ENCODE data around the gene HSPA1B. TPM values are rescaled to one million over a fixed set of nuclear protein-coding genes. Genes with fewer than 3 reads are reported as not detected.

Gene HSPA1B
- total and polyA plus RNA-seq, 7 donors, result 19.4 to 721 (median 199) TPM

DNA sequence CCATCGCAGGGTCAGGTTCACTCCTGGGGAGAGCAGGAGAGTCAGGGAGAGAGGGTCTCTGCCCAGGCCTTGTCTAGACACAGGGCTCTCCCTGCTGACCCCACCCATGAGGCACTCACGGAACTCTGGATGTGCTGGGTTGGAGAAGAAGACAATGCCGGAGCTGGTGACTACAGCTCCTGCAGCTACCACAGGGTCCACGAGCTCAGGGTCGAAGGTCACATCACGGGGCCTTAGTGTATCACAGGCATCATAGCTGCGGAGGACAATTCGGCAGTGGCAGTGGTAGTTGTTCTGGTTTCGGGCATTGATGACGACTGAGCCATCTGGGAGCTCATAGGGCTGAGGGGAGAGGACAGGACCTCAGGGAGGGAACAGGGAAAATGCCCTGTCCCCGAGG, 32.4 kb downstream of the HSPA1B start:
- Histone ChIP-seq H3K9me3 (no peaks in the 10 kb centered on the region), H3K36me3 (ENCODE audit: insufficient read depth in 1 of 2, low read depth in 1 of 2) (peaks cover 5 to 46% of the 10 kb centered on the region in 2 donors), H3K27me3 (ENCODE audit: insufficient read depth in 3 of 3, low read length in 2 of 3) (no peaks in the 10 kb centered on the region), H3K27ac (no peak overlapping the region), H3K4me1 (peaks cover 9% of the 10 kb centered on the region), H3K4me3 (no peak overlapping the region)
- TF ChIP-seq CTCF (IDR thresholded peaks at IDR 0.05), result no peak
- 85 to 91% (median 90%) methylated on average over 11 of the region's 11 CpGs for WGBS, 3 donors
- ATAC-seq (no peak), DNase-seq (no peak)
- intact Hi-C loops (cut with DNase I), result loop anchor here (10.0 kb wide), 2 partner anchors 85 to 175 kb away; partner anchors contain the start of genes LY6G5C (in 1 of the 2) and VWA7 (in 1 of the 2)

GRCh38 chr6:31860349-31860748, 32.8 kb downstream of the HSPA1B start:
- DNase-seq (no peak), ATAC-seq (no peak)
- H3K9me3 ChIP-seq, result no peaks in the 10 kb centered on the region
- TF ChIP-seq CTCF (IDR thresholded peaks at IDR 0.05), result no peak
- H3K36me3 ChIP-seq (ENCODE audit: insufficient read depth in 1 of 2, low read depth in 1 of 2), result peaks cover 5 to 46% of the 10 kb centered on the region in 2 donors
- H3K27me3 ChIP-seq (ENCODE audit: insufficient read depth in 3 of 3, low read length in 2 of 3), result no peaks in the 10 kb centered on the region
- H3K4me3 ChIP-seq, result no peak overlapping the region
- peaks cover 9% of the 10 kb centered on the region for H3K4me1 ChIP-seq
- intact Hi-C loops (cut with DNase I), result loop anchor here (10.0 kb wide), 2 partner anchors 86 to 176 kb away; partner anchors contain the start of genes LY6G5C (in 1 of the 2) and VWA7 (in 1 of the 2)
- WGBS, 3 donors, result 93 to 96% (median 95%) methylated on average over 13 of the region's 13 CpGs
- no peak overlapping the region for H3K27ac ChIP-seq

GRCh38 chr6:31861150-31861549, 33.6 kb downstream of the HSPA1B start:
- H3K27me3 ChIP-seq (ENCODE audit: insufficient read depth in 3 of 3, low read length in 2 of 3), result no peaks in the 10 kb centered on the region
- no peak for ATAC-seq
- DNase-seq, result no peak
- no peak overlapping the region for H3K27ac ChIP-seq
- peaks cover 9% of the 10 kb centered on the region for H3K4me1 ChIP-seq
- TF ChIP-seq CTCF (IDR thresholded peaks at IDR 0.05), result no peak
- H3K36me3 ChIP-seq (ENCODE audit: insufficient read depth in 1 of 2, low read depth in 1 of 2), result peaks cover 5 to 46% of the 10 kb centered on the region in 2 donors
- peak overlapping the region; percentile 89 for H3K4me3 ChIP-seq
- no peaks in the 10 kb centered on the region for H3K9me3 ChIP-seq
- intact Hi-C loops (cut with DNase I), result loop anchor here (10.0 kb wide), 2 partner anchors 86 to 176 kb away; partner anchors contain the start of genes LY6G5C (in 1 of the 2) and VWA7 (in 1 of the 2)
- WGBS, 3 donors, result 90 to 91% (median 90%) methylated on average over 7 of the region's 7 CpGs

DNA sequence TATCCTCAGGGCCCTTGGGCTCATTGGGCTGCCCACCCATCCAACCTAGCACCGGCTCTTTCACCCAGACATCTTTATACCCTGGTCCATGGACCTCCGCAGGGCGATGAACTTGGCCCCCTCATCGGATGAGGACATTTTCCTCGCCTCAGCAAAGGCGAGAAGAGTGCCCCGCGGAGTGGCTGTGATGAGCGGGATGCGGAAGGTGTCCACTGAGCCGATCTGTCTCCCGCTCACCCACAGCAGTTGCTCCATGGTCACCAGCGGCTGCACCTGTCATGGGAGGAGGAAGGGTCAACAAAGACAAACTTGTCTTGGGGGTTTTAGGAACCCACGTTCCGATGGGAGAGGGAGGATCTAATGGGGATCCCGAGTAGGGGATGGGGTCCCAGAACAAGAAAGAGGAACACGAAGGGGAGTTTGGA, 34.4 kb downstream of the HSPA1B start:
- DNase-seq (no peak), ATAC-seq (no peak)
- no peaks in the 10 kb centered on the region for H3K27me3 ChIP-seq (ENCODE audit: insufficient read depth in 3 of 3, low read length in 2 of 3)
- H3K9me3 ChIP-seq, result no peaks in the 10 kb centered on the region
- peaks cover 5 to 39% of the 10 kb centered on the region in 2 donors for H3K36me3 ChIP-seq (ENCODE audit: insufficient read depth in 1 of 2, low read depth in 1 of 2)
- intact Hi-C loops (cut with DNase I), result loop anchor here (2.0 to 10.0 kb wide), 4 partner anchors 25 to 177 kb away; partner anchors contain the start of genes LY6G5C (in 1 of the 2) and VWA7 (in 1 of the 2)
- H3K4me1 ChIP-seq, result peaks cover 9% of the 10 kb centered on the region
- peak overlapping the region; percentile 89 for H3K4me3 ChIP-seq
- 26 to 36% (median 34%) methylated on average over 17 of the region's 17 CpGs for WGBS, 3 donors
- TF ChIP-seq CTCF (IDR thresholded peaks at IDR 0.05), result no peak
- H3K27ac ChIP-seq, result peak overlapping the region; percentile 91

Measured in psoas muscle (tissue), 8 donors.